Left lung (tissue), 10 donors: ENCODE measurements around the gene HLA-B. TPM values are rescaled to one million over a fixed set of nuclear protein-coding genes. Genes with fewer than 3 reads are reported as not detected.
"Not testable (repeated sequence)": the region's sequence is repeated elsewhere in the genome, so short reads cannot be mapped to it uniquely, and the experiment has no call there.

ENCODE experiments used
- ATAC-seq: fragments of 200-7000 bp; cut with Tn5 transposase; one replicate; pipeline ENCODE4 v1.9.1; 2020; ENCODE audit warnings: moderate library complexity
- DNase-seq, 4 donors: peaks; one replicate each; pipeline ENCODE4 v3.0.0-alpha.2; 2013 to 2020
- H3K27ac ChIP-seq, 2 donors: fragments of 200-600 bp; sonication (generic) in 1 of 2; one replicate each; pipeline versions ENCODE4 v1.5.0 to v1.8.0; 2020 to 2021
- H3K27me3 ChIP-seq, 2 donors: fragments of 200-600 bp; sonication (generic) in 1 of 2; one replicate each; pipeline versions ENCODE4 v1.5.0 to v1.8.0; 2020 to 2021
- H3K36me3 ChIP-seq, 2 donors: fragments of 200-600 bp; sonication (generic) in 1 of 2; one replicate each; pipeline versions ENCODE4 v1.5.0 to v1.8.0; 2020 to 2021
- H3K4me1 ChIP-seq, 2 donors: fragments of 200-600 bp; one replicate each; pipeline ENCODE4 v1.8.0; 2021
- H3K4me3 ChIP-seq, 2 donors: fragments of 200-600 bp; sonication (generic) in 1 of 2; one replicate each; pipeline versions ENCODE4 v1.5.0 to v1.8.0; 2020 to 2021; ENCODE audit warnings: mild to moderate bottlenecking in 1 of 2
- H3K9me3 ChIP-seq, 2 donors: fragments of 200-600 bp; sonication (generic) in 1 of 2; one replicate each; pipeline versions ENCODE4 v1.5.0 to v1.8.0; 2020 to 2021
- intact Hi-C, 2 donors: fragments of 100-400 bp; cut with DNase I; formaldehyde crosslinking; loops; one replicate each; pipeline versions ENCODE4 v1.11.2 to v1.14.2; 2022
- polyA plus RNA-seq, 6 donors: library from polyadenylated mRNA; unstranded; fragments of 120-200 nt; gene quantifications; one replicate each; pipeline ENCODE4 v1.2.1, GENCODE V29; 2013; ENCODE audit not compliant: insufficient read length in 6 of 6
- total RNA-seq, 2 donors: library from RNA; stranded (reverse); fragmentation: NEBNext Ultra II Directional; extraction: Animal tissue kit (Norgen Biotek cat#: 25700); gene quantifications; one replicate each; pipeline ENCODE4 v1.2.1, GENCODE V29; 2021
- TF ChIP-seq, protein P1 (sequence below), 2 donors: fragments of 200-600 bp; sonication (generic) in 1 of 2; IDR thresholded peaks; one replicate each; pipeline versions ENCODE4 v1.5.0 to v1.8.0; 2021; ENCODE audit warnings: antibody characterized with exemption in 2 of 2
- donor health status: DM: no; HTN: yes; CAD: no.
- donor health status: DM: no; HTN: no; CAD: no.

HLA-B gene
- total and polyA plus RNA-seq, 8 donors, result 285 to 2,503 (median 391) TPM

DNA sequence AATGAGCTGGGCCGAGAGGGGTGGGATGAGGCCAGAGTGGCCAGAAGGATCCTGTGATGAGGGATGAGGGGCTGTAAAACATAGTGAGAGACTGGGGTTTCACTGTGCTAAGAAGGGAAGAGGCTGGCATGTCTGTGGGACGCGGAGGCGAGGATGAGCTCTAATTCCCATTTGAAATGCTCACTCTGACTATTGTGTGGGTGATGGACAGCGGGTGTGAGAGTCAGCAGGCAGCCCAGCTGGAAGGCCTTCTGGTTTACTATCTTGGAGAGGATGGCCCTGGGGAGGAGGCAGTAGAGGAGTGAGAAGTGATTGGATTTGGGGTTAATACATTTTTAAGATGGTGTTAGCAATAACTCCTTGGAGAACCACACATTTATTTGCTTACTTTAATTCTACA lies 37.0 kb upstream of the HLA-B start:
- Histone ChIP-seq H3K9me3 (no peaks in the 10 kb centered on the region), H3K4me3 (no peak overlapping the region), H3K4me1 (peaks cover 0 to 26% of the 10 kb centered on the region in 2 donors), H3K27me3 (no peaks in the 10 kb centered on the region), H3K27ac (no peak overlapping the region), H3K36me3 (peaks cover 0 to 6% of the 10 kb centered on the region in 2 donors)
- intact Hi-C loops, result no loop called here
- TF ChIP-seq, protein P1, sequence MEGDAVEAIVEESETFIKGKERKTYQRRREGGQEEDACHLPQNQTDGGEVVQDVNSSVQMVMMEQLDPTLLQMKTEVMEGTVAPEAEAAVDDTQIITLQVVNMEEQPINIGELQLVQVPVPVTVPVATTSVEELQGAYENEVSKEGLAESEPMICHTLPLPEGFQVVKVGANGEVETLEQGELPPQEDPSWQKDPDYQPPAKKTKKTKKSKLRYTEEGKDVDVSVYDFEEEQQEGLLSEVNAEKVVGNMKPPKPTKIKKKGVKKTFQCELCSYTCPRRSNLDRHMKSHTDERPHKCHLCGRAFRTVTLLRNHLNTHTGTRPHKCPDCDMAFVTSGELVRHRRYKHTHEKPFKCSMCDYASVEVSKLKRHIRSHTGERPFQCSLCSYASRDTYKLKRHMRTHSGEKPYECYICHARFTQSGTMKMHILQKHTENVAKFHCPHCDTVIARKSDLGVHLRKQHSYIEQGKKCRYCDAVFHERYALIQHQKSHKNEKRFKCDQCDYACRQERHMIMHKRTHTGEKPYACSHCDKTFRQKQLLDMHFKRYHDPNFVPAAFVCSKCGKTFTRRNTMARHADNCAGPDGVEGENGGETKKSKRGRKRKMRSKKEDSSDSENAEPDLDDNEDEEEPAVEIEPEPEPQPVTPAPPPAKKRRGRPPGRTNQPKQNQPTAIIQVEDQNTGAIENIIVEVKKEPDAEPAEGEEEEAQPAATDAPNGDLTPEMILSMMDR (IDR thresholded peaks at IDR 0.05), result no peak
- no peak for ATAC-seq
- DNase-seq, result no peak

DNA sequence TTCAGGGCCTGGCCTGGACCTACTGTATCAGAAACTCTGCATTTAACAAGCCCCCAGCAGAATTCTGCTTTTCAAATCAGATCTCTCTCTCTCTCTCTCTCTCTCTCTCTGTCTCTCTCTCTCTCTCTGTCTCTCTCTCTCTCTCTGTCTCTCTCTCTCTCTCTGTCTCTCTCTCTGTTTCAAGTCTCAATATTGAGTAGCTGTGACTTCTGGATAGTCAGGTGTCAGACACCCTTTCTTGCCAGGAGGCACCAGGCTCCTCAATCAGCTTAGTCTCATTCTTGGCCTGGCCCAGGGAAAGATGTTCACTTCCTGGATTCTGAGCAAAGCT lies 32.8 kb upstream of the HLA-B start:
- H3K27me3 ChIP-seq, H3K36me3 ChIP-seq, intact Hi-C loops, H3K9me3 ChIP-seq, H3K4me3 ChIP-seq, H3K4me1 ChIP-seq, ATAC-seq, H3K27ac ChIP-seq, DNase-seq: not testable (repeated sequence)

DNA sequence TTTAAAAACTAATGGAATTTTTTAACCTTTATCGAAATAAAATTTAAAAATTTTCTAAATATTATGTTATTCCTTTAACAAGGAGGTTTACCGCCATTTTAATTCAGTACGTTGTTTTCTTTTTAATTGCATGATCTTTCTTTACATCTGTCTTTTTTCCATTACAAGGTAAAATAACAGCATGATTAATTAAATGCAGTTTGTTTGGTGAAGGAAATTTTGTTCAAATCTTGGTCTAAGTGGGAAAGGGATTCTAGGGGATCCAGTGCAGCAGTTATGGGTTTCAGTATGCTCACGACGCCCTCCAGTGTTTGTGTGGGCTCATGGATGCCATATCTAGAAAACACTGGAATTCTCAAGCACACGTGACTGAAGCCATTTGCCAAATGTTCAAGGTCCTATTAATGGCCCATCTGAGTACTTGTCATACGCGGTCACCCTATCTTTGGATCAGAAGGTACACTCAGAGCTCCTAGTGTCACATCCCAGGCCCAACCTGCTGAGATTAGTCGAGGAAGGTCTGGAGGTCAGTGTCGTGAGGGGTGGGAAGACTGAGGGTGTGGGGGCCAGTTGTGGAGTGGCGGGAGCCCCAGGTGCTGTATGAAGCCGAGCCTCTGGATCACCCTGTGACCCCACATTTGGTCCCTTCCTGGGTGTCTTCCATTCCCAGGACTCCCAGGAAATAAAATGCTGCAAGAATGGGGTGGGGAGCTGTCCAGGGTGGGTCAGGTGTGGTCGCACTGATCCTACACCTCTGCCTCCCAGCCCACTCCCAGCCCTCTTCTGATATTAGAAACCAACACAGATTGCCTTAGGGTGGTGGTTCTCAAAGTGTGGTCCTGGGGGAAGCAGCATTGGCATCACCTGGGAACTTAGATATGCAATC lies 32.2 kb upstream of the HLA-B start:
- H3K9me3 ChIP-seq, H3K4me3 ChIP-seq, H3K27ac ChIP-seq, intact Hi-C loops, DNase-seq, H3K4me1 ChIP-seq, H3K36me3 ChIP-seq, H3K27me3 ChIP-seq: not testable (repeated sequence)
- peak; percentile 40 for ATAC-seq

DNA sequence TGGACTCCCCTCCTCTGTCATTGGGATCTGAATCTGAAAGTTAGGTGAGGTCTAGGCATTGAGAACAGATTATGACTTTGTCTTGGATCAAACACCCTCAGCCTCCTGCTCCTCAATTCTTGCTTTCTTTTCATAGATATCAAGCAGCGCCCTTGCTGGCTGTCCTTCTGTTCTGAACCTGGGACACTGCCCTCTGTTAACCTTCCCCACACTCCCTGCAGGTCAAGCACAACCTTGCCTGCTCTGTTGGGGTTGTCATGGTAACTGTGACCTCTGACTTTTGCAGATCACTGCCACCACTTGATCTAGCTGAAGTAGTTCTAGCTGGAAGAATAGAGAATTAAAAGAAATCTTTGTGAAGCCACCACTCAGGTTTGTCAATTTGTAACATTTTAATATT lies 30.0 kb upstream of the HLA-B start:
- Histone ChIP-seq H3K36me3 (no peaks in the 10 kb centered on the region), H3K9me3 (no peaks in the 10 kb centered on the region), H3K4me3 (no peak overlapping the region), H3K4me1 (peaks cover 0 to 2% of the 10 kb centered on the region in 2 donors), H3K27ac (no peak overlapping the region), H3K27me3 (no peaks in the 10 kb centered on the region)
- intact Hi-C loops, result no loop called here
- TF ChIP-seq, protein P1 (IDR thresholded peaks at IDR 0.05), result no peak
- DNase-seq, result no peak
- ATAC-seq, result peak; percentile 34

DNA sequence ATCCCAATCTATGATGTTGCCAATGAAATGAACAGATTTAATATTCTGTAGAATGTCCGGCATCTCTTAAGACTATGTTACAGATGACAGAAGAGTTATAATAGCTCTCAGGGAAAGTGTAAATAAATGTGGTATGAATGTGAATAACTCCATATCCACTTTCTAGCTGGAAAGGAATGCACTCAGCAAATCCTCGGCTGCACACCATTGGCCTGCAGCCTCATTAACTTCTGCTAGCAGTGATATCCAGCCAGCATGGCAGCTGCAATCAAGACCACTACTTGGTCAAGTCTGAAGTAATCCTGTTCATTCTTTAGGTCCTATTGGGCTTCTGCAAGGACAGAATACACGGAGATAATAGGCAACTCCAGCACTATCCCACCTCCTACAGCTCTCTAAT lies 29.1 kb upstream of the HLA-B start:
- peak; percentile 90 for ATAC-seq

DNA sequence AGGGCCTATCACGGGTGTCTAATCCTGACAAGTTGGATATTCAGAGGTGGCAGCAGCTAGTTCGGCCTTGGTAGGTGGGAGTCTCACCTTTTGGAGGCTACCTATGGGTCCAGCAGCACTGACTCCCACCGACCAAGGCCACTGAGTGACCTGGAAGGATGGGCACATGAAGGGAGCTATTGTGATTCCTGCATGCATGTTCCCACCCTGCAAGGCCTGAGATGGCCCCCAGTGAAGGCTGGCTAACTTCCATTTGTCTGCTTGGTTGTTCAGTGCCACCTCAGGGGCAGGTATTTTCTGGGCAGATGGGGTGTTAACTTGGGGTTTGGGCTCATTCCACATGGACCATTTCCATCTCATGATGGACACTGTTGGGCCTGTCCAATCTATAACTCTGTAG lies 28.1 kb upstream of the HLA-B start:
- Histone ChIP-seq H3K4me1 (peaks cover 0 to 2% of the 10 kb centered on the region in 2 donors), H3K27me3 (no peaks in the 10 kb centered on the region), H3K36me3 (no peaks in the 10 kb centered on the region), H3K4me3 (no peak overlapping the region), H3K27ac (no peak overlapping the region), H3K9me3 (no peaks in the 10 kb centered on the region)
- intact Hi-C loops, result no loop called here
- TF ChIP-seq, protein P1 (IDR thresholded peaks at IDR 0.05), result no peak
- DNase-seq, result no peak
- no peak for ATAC-seq

More for the DNA sequence above, 29.1 kb upstream of the HLA-B start:
- Histone ChIP-seq H3K27ac (no peak overlapping the region), H3K9me3 (no peaks in the 10 kb centered on the region), H3K27me3 (no peaks in the 10 kb centered on the region), H3K36me3 (no peaks in the 10 kb centered on the region), H3K4me1 (peaks cover 0 to 2% of the 10 kb centered on the region in 2 donors), H3K4me3 (no peak overlapping the region)
- TF ChIP-seq, protein P1 (IDR thresholded peaks at IDR 0.05), result no peak
- intact Hi-C loops, result no loop called here
- DNase-seq, result no peak
